GM21576 (cell line): ENCODE results near the gene PRR15.
"Not testable (repeated sequence)": the region's sequence is repeated elsewhere in the genome, so short reads cannot be mapped to it uniquely, and the experiment has no call there.

Source experiments
- ATAC-seq: cut with Tn5 transposase; IDR thresholded peaks from one replicate; pipeline ENCODE4 v1.9.1; 2021; ENCODE audit warnings: mild to moderate bottlenecking, moderate library complexity; ENCODE audit not compliant: unreplicated experiment

PRR15 gene

GRCh38 chr7:29563590-29564495 lies at the start of gene PRR15:
Gene PRR15, plus strand, starts transcription at chr7:29563835. Its CDS starts 2,495 bp downstream, at chr7:29566330.
- no peak for ATAC-seq

GRCh38 chr7:29516491-29516890 lies 47.1 kb upstream of the PRR15 start:
- ATAC-seq: no peak

- ATAC-seq: no peak
Measured at GRCh38 chr7:29518616-29519015, 45.0 kb upstream of the PRR15 start.

GRCh38 chr7:29523728-29524127 lies 39.9 kb upstream of the PRR15 start:
- no peak for ATAC-seq

- no peak for ATAC-seq
Measured at GRCh38 chr7:29527505-29528108, 36.0 kb upstream of the PRR15 start.

GRCh38 chr7:29528526-29528925 lies 35.1 kb upstream of the PRR15 start:
- ATAC-seq: not testable (repeated sequence)

- no peak for ATAC-seq
Measured at GRCh38 chr7:29538389-29538788, 25.2 kb upstream of the PRR15 start.

GRCh38 chr7:29539471-29539870 lies 24.2 kb upstream of the PRR15 start:
- ATAC-seq: no peak

GRCh38 chr7:29547421-29547820 lies 16.2 kb upstream of the PRR15 start:
- ATAC-seq: no peak

- no peak for ATAC-seq
Measured at GRCh38 chr7:29548823-29549222, 14.8 kb upstream of the PRR15 start.

- ATAC-seq: no peak
Measured at GRCh38 chr7:29552392-29552791, 11.2 kb upstream of the PRR15 start.

GRCh38 chr7:29555061-29555460 lies 8.6 kb upstream of the PRR15 start:
- no peak for ATAC-seq

- ATAC-seq: no peak
Measured at GRCh38 chr7:29556405-29557195, 7.0 kb upstream of the PRR15 start.

GRCh38 chr7:29557954-29558353 lies 5.7 kb upstream of the PRR15 start:
- ATAC-seq: no peak

- no peak for ATAC-seq
Measured at GRCh38 chr7:29561271-29561670, 2.4 kb upstream of the PRR15 start.

- ATAC-seq: no peak
Measured at GRCh38 chr7:29562307-29562706, 1.3 kb upstream of the PRR15 start.

GRCh38 chr7:29564496-29565223 lies 1.0 kb downstream of the PRR15 start:
- ATAC-seq: no peak

- no peak for ATAC-seq
Measured at GRCh38 chr7:29565224-29565630, 1.6 kb downstream of the PRR15 start.

GRCh38 chr7:29565634-29565981 lies 2.0 kb downstream of the PRR15 start:
- no peak for ATAC-seq

- ATAC-seq: no peak
Measured at GRCh38 chr7:29565982-29566746, 2.5 kb downstream of the PRR15 start.
